ENCODE data around the gene ZC3H12C. TPM values are rescaled to one million over a fixed set of nuclear protein-coding genes. Genes with fewer than 3 reads are reported as not detected.

ZC3H12C gene
- total RNA-seq, 4 donors from 2014 or later = 5.5 to 10.1 (median 7.8) TPM

DNA sequence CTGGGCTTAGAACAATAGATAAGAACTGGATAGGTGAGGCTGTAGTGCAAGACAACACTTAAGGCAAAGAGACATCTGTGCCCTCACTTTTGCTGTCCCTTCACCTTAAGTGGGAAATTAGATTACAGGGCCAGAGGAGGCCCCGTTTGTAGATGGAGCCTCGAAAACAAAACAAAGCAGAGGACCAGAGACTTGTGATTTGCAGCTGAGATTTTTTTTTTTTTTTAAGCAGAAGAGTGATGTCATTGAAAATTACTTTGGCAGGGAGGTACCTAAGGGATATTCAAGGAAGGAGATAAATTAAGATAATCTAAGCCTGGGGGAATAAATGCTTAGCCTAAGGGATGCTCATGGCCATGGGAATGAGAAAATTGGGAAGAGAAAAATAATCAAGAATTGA, 31.4 kb downstream of the ZC3H12C start:
- WGBS, 2 donors = 70 to 91% methylated on average over 2 of the region's 2 CpGs

DNA sequence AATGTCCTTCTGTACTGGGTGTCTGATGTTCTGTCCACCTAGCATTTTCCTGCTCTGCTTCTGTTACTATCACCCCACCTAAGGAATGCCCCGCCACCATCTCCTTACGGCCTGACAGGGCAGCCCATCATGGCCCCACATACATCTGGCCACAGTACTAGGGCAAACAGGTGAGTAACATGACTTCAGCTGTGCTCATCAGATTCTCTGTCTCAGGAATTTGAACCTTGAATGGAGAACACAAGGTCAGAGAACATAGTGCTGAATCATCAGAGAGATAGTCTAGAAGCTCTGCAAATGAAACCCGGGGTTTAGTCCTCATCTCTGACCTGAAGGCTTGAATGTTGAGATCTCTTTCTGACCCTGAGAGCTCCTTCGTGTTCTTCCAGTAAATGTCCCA, 32.4 kb downstream of the ZC3H12C start:
- intact Hi-C loops (cut with DNase I) = no loop called here
- TF ChIP-seq POLR2A (IDR thresholded peaks at IDR 0.05) = no peak
- TF ChIP-seq, protein P1, sequence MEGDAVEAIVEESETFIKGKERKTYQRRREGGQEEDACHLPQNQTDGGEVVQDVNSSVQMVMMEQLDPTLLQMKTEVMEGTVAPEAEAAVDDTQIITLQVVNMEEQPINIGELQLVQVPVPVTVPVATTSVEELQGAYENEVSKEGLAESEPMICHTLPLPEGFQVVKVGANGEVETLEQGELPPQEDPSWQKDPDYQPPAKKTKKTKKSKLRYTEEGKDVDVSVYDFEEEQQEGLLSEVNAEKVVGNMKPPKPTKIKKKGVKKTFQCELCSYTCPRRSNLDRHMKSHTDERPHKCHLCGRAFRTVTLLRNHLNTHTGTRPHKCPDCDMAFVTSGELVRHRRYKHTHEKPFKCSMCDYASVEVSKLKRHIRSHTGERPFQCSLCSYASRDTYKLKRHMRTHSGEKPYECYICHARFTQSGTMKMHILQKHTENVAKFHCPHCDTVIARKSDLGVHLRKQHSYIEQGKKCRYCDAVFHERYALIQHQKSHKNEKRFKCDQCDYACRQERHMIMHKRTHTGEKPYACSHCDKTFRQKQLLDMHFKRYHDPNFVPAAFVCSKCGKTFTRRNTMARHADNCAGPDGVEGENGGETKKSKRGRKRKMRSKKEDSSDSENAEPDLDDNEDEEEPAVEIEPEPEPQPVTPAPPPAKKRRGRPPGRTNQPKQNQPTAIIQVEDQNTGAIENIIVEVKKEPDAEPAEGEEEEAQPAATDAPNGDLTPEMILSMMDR (IDR thresholded peaks at IDR 0.05) = no peak
- no peak for DNase-seq
- Histone ChIP-seq H3K4me1 (peaks cover 0 to 19% (median 4%) of the 10 kb centered on the region in 3 donors), H3K9me3 (no peaks in the 10 kb centered on the region), H3K27me3 (no peaks in the 10 kb centered on the region), H3K27ac (no peak overlapping the region), H3K4me3 (no peak overlapping the region), H3K36me3 (no peaks in the 10 kb centered on the region)
- WGBS, 2 donors = 85 to 91% methylated on average over 3 to 4 of the region's 4 CpGs

More for the DNA sequence above, 31.4 kb downstream of the ZC3H12C start:
- peaks cover 0 to 22% (median 4%) of the 10 kb centered on the region in 3 donors for H3K4me1 ChIP-seq
- no peaks in the 10 kb centered on the region for H3K9me3 ChIP-seq
- no peak overlapping the region for H3K27ac ChIP-seq
- H3K27me3 ChIP-seq = no peaks in the 10 kb centered on the region
- DNase-seq = no peak
- H3K4me3 ChIP-seq = no peak overlapping the region
- H3K36me3 ChIP-seq = no peaks in the 10 kb centered on the region
- intact Hi-C loops (cut with DNase I) = no loop called here
- TF ChIP-seq, protein P1 (IDR thresholded peaks at IDR 0.05) = no peak
- no peak for TF ChIP-seq POLR2A (IDR thresholded peaks at IDR 0.05)

DNA sequence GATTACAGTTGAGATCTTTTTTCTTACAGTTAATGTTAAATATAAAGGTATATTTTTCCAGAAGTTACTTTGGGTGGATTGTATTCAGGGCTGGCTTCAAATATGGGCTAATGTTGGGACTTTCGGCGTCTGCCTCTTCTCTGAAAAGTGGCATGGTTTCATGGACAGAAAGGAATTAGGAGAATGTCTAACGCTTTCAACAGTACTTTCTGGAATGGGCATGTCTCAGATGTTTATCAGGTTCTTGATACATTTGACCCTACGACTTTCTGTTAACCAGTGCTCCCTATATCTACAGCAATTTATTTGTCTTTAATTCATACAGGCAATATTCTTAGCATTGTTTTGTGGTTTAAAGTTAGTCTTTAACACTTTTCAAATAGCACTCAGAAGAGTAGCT, 33.7 kb downstream of the ZC3H12C start:
- H3K36me3 ChIP-seq = no peaks in the 10 kb centered on the region
- intact Hi-C loops (cut with DNase I) = no loop called here
- TF ChIP-seq, protein P1 (IDR thresholded peaks at IDR 0.05) = no peak
- TF ChIP-seq POLR2A (IDR thresholded peaks at IDR 0.05) = no peak
- peaks cover 0 to 9% (median 6%) of the 10 kb centered on the region in 3 donors for H3K4me1 ChIP-seq
- no peak overlapping the region for H3K27ac ChIP-seq
- no peak for DNase-seq
- H3K9me3 ChIP-seq = no peaks in the 10 kb centered on the region
- no peaks in the 10 kb centered on the region for H3K27me3 ChIP-seq
- no peak overlapping the region for H3K4me3 ChIP-seq
- 92 to 94% methylated on average over 4 of the region's 4 CpGs for WGBS, 2 donors

DNA sequence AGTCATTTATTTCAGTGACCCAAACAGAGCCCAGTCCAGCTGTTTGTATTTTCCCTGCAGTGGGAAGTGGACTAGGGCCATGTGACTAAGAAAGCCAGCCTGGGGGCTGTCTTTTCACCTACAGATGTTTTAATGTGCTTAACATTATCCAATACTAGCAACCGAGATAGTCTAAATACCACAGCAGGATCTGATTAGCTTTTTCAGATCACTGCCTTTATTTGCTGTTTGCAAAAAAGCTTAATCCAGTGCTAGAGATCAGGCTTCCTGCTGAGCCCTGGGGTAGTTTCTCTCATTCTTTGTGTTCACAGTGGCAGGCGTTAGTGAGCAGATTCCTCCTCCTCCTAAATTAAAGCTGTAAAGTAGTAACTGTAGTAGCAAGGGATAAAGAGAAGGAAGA, 35.0 kb downstream of the ZC3H12C start:
- H3K4me3 ChIP-seq = no peak overlapping the region
- peaks cover 0 to 9% (median 5%) of the 10 kb centered on the region in 3 donors for H3K4me1 ChIP-seq
- H3K27ac ChIP-seq = no peak overlapping the region
- 24 to 29% methylated on average over 2 of the region's 2 CpGs for WGBS, 2 donors
- no peak for DNase-seq
- intact Hi-C loops (cut with DNase I) = no loop called here
- no peak for TF ChIP-seq POLR2A (IDR thresholded peaks at IDR 0.05)
- TF ChIP-seq, protein P1 (IDR thresholded peaks at IDR 0.05) = no peak
- H3K27me3 ChIP-seq = no peaks in the 10 kb centered on the region
- H3K36me3 ChIP-seq = no peaks in the 10 kb centered on the region
- no peaks in the 10 kb centered on the region for H3K9me3 ChIP-seq

DNA sequence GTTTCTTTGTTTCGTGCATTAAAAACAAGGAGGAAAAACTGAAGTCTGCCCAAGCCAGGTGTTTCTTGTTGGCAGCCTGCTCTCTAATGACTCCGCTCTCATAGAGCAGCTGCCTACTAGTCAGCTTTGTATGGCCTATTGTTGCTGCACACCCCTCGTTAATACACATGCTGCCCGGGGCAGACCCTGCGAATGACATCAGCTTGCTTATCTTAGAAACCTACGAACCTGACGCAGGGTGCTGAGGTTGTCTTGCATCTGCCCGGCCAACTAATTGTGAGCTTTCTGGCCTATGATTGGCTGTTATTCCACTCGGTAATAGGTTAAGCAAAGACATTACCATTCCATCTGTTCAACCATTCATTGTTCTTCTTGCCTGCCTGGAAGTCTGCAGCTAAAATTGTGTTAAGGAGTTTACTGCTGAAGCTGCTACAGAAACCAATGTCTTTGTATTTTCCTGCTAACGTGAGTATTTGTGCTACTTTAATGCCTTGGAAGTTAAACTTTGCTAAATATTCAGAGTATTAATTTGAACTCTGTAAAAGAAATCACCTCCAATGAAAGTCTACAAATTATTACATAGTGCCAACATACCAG, 37.5 kb downstream of the ZC3H12C start:
- Histone ChIP-seq H3K36me3 (no peaks in the 10 kb centered on the region), H3K27me3 (no peaks in the 10 kb centered on the region), H3K4me3 (no peak overlapping the region), H3K9me3 (no peaks in the 10 kb centered on the region), H3K27ac (no peak overlapping the region), H3K4me1 (peaks cover 0 to 9% (median 5%) of the 10 kb centered on the region in 3 donors)
- WGBS, 2 donors = 27 to 60% methylated on average over 10 of the region's 10 CpGs
- intact Hi-C loops (cut with DNase I) = no loop called here
- no peak for DNase-seq
- TF ChIP-seq, protein P1 (IDR thresholded peaks at IDR 0.05) = no peak
- TF ChIP-seq POLR2A (IDR thresholded peaks at IDR 0.05) = no peak

Data from esophagus squamous epithelium (tissue), 5 donors.